ENCODE data around the gene TMEM170B.

DNA sequence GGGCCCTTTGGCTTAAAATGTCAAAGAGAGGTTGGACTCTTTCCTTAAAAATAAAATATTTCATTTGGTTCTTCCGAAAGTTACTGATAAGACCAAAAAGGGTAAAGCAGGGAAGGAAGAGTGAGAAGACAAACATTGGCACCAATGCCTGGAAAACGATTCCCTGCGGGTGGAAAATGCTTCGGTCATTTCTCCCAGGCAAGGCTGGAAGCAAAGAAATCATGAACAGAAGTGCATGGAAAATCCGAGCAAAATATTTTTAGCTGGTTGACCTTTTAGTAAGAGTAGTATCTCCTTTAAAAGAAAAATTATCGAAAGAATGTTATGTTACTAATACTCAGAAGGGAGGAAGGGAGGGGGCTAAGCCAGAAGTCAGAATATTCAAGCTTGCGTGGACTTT, 62.7 kb downstream of the TMEM170B start:
- no peak for TF ChIP-seq EZH2 (IDR thresholded peaks at IDR 0.05; ENCODE audit: borderline replicate concordance, low read depth, low read length, severe bottlenecking)
- TF ChIP-seq, protein P1, sequence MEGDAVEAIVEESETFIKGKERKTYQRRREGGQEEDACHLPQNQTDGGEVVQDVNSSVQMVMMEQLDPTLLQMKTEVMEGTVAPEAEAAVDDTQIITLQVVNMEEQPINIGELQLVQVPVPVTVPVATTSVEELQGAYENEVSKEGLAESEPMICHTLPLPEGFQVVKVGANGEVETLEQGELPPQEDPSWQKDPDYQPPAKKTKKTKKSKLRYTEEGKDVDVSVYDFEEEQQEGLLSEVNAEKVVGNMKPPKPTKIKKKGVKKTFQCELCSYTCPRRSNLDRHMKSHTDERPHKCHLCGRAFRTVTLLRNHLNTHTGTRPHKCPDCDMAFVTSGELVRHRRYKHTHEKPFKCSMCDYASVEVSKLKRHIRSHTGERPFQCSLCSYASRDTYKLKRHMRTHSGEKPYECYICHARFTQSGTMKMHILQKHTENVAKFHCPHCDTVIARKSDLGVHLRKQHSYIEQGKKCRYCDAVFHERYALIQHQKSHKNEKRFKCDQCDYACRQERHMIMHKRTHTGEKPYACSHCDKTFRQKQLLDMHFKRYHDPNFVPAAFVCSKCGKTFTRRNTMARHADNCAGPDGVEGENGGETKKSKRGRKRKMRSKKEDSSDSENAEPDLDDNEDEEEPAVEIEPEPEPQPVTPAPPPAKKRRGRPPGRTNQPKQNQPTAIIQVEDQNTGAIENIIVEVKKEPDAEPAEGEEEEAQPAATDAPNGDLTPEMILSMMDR (IDR thresholded peaks at IDR 0.05; ENCODE audit: borderline replicate concordance, extremely low read depth, low read length, poor library complexity, severe bottlenecking) = no peak

All from DND-41 (cell line).